DMS53 treated with DMSO at 0.1 percent for 48 hours (cell line): ENCODE measurements around the gene SAMD13.

Experiments
- DNase-seq: peaks from one replicate; lab custom pipeline; 2025; ENCODE audit not compliant: unreplicated experiment; lab: John Stamatoyannopoulos, UW

The SAMD13 gene

GRCh38 chr1:84370831-84371394 is 69.4 kb downstream of the SAMD13 start:
- peak; percentile 80 for DNase-seq

- no peak for DNase-seq
Measured at GRCh38 chr1:84373436-84374141, 72.1 kb downstream of the SAMD13 start.

DNA sequence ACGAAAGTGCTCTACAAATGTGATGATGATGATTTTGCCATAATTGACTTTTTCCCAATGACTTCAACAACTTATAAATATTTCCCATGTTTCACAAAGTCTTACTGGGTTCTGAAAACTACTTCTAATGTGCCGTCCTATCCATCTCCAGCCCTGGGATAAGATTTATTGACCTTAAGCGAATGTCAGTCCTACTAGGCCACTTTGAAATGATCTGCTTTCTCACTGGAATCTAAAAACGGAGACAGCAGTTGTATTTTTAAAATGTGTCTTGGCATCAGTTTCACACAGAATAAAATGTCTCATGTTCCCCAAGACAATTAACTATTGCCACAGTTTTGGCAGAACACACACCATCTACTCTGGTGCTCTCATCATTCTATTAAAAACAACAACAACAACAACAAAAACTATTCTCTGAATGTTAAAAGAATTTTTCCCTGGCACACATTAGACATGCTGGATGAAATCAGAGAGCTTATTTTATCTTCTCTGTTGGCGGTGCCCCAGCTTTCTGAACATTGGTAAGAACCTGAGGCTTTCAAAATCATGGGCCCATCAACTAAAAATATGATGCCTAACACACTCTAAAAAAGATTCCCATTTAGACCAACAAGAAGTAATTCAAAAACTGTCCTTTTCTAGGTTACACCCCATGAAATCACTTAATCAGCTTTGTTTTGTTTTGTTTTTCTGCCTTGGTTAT is 73.6 kb downstream of the SAMD13 start:
- DNase-seq = no peak

DNA sequence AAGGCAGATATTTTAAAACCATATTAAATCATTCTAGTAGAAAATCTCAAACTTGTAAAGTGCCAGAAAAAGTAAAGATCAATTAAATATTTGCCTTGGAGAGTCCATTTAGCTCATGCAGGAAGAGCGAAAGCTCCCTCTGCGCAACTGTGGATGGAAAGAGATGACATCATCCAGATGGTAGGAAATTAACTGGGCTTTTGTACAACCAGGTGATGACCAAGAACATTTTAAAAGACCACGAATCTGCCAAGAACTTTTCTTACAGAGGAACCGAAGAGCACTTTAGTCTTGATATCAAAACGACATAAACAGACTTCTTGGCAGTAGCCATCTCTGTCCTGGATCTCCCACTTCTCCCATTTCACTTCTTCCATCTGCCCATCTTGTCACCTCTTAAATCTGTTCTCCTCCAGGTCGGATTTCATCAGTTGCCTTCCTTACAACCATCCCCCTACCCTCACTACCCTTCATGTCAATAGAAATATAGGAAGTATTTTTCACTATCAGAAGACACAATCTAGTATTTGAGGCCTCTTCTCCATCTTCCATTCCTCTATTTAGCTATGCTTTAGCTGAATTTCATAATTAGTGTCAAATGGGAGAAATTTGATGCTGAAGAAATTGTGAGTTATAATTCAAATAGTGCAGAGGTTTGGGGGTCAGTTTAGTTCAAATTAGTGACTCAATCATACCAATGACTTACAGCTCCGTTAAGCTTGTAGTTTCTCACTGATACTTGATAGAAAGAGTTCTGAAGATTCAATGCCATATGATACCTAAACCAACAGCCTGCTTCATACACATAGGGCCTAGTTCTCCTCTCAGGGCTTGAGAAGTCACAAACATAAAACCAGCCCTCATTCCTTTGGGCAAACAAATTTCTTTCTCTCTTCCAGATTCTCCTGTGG is 74.7 kb downstream of the SAMD13 start:
- no peak for DNase-seq

- DNase-seq = no peak
Measured at GRCh38 chr1:84377480-84378095, 76.1 kb downstream of the SAMD13 start.

DNA sequence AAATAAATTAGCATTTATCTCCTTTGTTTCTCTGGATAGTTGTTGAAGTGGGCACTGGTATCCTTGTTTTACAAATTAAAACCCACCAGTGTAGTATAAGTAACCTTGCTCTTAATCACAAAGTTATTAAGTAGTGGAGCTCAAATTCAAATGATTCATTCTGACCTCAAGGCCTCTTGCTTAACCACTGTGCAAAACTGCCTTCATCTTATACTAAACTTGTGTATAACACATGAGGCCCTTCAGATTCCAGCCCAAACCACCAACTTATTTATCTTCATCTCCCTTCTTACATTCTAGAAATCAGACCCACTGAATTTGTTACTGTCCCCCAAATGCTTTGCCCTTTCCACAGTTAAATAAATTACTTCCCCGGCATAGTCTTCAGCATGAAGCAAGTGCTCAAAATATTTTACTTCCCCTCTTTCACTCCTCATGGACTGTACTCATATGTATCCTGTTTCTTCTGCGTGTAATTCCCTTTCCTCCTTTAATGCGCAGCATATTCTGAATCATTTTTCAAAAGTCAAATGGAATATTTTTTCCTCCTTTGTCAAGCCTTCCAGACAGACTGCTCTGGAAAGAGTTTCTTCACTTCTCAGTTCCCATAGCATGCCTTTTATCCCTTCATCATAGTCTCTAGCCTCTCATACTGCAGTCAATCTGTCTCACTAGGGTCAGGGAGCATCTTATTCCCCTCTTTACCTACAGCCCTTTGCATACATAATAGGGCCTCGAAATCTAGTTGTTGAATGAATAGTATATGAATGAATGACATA is 77.8 kb downstream of the SAMD13 start:
- DNase-seq = no peak

GRCh38 chr1:84379917-84380180 is 78.3 kb downstream of the SAMD13 start:
- DNase-seq = no peak

GRCh38 chr1:84382127-84382526 is 80.6 kb downstream of the SAMD13 start:
- no peak for DNase-seq

- DNase-seq = no peak
Measured at GRCh38 chr1:84385347-84385746, 83.8 kb downstream of the SAMD13 start.

GRCh38 chr1:84386716-84387479 is 85.4 kb downstream of the SAMD13 start:
- peak; percentile 14 for DNase-seq

DNA sequence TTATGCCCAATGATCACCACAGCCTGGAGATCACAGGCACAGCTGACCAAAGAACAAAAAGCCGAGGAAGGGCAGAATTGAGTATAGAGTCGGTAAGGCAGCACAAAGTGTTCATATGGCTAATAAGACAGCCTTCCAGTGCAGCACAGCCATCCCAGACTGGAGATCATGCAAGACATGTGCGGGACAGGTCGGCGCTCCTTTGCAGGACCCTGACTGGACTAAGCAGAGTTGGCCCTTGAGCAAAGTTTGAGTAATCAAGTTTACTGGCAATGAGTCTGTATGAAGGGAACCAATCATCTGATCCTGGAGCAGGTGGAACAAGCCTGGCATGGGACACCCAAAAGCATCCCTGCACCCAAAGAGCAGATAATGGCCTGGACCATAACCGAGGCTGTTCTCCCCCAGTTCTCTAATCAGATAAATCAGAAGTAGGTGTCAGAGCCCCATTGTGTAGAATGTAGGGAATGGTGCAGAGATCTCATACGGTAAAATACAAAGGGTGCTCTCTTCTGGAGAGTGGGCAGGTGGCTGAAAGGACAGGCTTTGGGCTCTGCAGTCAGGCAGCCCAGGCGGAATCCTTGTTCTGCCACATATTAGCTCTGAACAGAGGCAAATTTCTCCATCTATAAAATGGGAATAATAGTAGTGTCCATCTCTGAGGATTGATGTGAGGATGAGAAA is 86.1 kb downstream of the SAMD13 start:
- no peak for DNase-seq

GRCh38 chr1:84390226-84390625 is 88.7 kb downstream of the SAMD13 start:
- peak; percentile 15 for DNase-seq

GRCh38 chr1:84398175-84399155 is 97.0 kb downstream of the SAMD13 start, which contains the start of gene DNASE2B:
TSS of gene DNASE2B (plus strand) at chr1:84398484. CDS start at chr1:84398565, 81 bp downstream.
- no peak for DNase-seq
